C4-2B (cell line): ENCODE results near the gene MEIS1.
"Not testable (repeated sequence)": the region's sequence is repeated elsewhere in the genome, so short reads cannot be mapped to it uniquely, and the experiment has no call there.

Source experiments
- H3K27ac ChIP-seq: fragments of 450-650 bp; 2 replicates; pipeline ENCODE4 v1.5.1; 2017
- CTCF ChIP-seq: fragments of 450-650 bp; conservative IDR thresholded peaks from 2 replicates; pipeline ENCODE4 v1.5.1; 2017; ENCODE audit warnings: mild to moderate bottlenecking
- ZFX ChIP-seq: fragments of 450-650 bp; IDR thresholded peaks from 2 replicates; pipeline ENCODE4 v1.6.1; 2017

MEIS1 gene

DNA sequence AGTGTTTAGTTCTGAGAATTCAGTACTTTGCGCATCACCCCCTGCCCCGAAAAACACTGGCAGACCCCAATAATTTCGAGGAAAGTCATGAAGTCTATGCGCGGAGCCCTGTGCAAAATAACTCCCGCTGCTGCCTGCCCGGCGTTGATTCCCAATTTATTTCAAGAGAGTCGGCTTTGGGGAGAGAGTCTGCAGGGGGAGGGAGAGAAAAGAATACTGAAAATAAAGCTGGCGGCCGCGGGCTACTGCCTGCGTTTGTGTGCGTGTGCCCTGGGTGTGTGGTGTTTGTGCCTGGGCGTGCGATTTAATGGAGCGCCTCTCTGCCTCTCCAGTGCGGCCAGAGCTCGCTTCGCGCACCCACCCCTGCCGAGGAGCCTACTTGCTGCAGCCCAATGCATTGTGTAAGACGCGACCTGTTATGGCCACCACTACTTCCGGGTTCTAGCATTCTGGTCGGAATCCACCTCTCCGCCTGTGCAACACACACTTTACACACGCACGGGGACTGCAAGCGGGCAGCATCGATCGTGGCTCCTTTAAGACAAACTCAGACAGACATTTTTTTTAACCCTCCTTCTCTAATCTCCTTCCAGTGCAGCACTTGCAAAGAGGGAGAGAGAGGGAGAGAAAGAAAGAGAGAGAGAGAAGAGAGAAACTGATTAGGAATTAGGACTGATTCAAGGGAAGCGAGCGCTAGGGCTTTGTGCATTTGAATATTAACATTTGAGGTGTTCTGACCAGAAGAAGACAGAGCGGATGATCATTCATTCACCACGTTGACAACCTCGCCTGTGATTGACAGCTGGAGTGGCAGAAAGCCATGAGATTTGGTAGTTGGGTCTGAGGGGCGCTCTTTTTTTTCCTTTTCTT is at the start of gene MEIS1:
TSS of gene MEIS1 (plus strand) at position 447 of the 870 bp plus-strand sequence. CDS start 732 bp downstream, outside the sequence.
- no peak for TF ChIP-seq ZFX
- TF ChIP-seq CTCF, result no peak
- peak within 1 kb of the TSS; percentile 62 for H3K27ac ChIP-seq

- no peak for TF ChIP-seq CTCF
- no peak for TF ChIP-seq ZFX
- no peak overlapping the region for H3K27ac ChIP-seq
These were observed 47.7 kb upstream of the MEIS1 start for GRCh38 chr2:66387016-66387753.

- H3K27ac ChIP-seq, result no peak overlapping the region
- TF ChIP-seq CTCF (no peak), ZFX (no peak)
These were observed 45.2 kb upstream of the MEIS1 start for GRCh38 chr2:66389651-66390131.

- no peak overlapping the region for H3K27ac ChIP-seq
- TF ChIP-seq ZFX, result no peak
- TF ChIP-seq CTCF, result no peak
These were observed 44.8 kb upstream of the MEIS1 start for GRCh38 chr2:66390152-66390551.

DNA sequence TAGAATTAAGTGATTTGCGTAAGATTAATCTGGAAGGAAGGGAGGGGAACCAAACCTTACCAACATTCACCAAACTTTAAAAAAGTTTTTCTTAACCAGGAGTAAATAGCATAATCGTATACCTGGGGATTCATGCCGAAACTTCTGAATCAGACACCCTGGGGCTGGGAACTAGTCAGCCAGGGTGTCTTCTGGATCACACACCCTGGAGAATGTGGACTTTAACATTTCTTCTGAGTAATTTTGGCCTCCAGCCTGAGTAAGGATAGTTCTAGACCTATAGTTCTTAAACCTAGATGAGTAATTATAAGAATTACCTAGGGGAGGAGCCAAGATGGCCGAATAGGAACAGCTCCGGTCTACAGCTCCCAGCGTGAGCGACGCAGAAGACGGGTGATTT is 44.1 kb upstream of the MEIS1 start:
- H3K27ac ChIP-seq, result no peak overlapping the region
- TF ChIP-seq ZFX, result no peak
- no peak for TF ChIP-seq CTCF

GRCh38 chr2:66391240-66391639 is 43.7 kb upstream of the MEIS1 start:
- H3K27ac ChIP-seq, result not testable (repeated sequence)

DNA sequence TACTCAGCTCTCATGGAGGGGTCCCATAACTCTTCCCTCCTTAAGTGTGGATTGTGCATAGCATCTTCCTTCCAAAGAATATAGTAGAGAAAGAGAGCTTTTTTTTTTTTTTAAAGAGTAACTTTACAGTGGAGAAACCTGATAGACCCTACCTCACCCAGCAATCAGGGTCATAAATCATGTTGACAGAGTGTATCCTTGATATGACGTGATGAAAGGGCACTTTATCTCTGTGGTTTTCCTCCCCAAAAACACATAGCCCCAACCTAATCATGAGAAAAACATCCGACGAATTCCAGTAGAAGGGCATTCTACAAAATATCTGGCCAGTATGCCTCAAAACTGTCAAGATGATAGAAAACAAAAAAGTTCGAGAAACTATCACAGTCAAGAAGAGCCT is 29.5 kb upstream of the MEIS1 start:
- TF ChIP-seq CTCF (no peak), ZFX (no peak)
- H3K27ac ChIP-seq, result no peak overlapping the region
